NCI-H748 treated with DMSO at 0.1 percent for 48 hours (cell line): Measurements from ENCODE around the gene DCANP1.

Experiments
- DNase-seq: peaks from one replicate; lab custom pipeline; 2025; lab: John Stamatoyannopoulos, UW

DCANP1 gene

DNA sequence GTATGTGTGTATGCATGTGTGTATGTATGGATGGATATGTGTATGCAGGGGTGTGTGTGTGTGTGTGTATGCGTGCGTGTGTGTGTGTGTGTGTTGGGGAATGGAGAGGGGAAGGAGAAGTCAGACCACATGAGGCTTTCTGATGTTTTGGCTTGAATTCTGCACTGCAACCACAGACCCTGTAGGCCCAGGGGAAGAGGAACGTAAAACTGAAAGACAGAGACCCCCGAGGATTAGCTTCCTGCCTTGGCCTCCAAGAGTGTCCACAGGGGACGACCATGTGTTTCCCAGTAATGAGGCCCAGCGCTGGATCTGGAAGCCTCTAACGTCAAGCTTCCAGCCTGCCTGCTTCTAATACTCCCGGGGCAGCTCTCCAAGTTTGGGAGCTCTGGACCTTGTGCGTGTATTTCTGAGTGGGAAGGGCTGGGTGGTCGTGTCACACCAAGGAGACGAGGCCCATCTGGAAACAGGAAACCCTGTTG lies 5.8 kb downstream of the DCANP1 start:
- no peak for DNase-seq

GRCh38 chr5:135440916-135441315 lies 6.2 kb downstream of the DCANP1 start:
- DNase-seq, result no peak

GRCh38 chr5:135439231-135440205 lies 7.6 kb downstream of the DCANP1 start:
- no peak for DNase-seq

DNA sequence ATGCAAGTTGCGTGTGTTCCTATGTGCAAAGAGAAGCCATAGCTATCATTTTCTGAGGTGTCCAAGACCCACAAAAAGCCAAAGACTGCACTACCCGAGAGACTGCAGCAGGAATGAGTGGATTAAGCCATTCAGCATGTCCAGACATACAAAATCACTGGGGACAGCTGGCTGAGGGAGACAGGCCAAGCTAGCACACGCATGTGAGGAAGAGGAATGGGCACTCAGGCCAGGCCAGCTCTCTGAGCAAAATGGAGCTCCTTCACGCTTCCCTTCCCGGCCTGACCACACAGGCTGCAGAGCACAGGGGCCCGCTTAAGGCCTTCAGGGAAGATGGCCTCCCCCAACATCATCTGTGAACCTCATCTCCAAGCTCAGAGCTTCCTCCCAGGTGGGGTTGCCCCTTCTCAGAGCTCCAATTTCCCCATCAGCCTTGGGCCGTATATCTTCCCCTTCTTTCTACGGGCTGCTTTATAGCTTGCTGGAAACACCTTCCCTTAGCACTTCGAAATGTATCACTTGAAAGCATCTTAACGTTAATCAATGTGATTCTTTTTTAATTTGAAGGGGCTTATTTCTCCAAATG lies 8.4 kb downstream of the DCANP1 start:
- no peak for DNase-seq

DNA sequence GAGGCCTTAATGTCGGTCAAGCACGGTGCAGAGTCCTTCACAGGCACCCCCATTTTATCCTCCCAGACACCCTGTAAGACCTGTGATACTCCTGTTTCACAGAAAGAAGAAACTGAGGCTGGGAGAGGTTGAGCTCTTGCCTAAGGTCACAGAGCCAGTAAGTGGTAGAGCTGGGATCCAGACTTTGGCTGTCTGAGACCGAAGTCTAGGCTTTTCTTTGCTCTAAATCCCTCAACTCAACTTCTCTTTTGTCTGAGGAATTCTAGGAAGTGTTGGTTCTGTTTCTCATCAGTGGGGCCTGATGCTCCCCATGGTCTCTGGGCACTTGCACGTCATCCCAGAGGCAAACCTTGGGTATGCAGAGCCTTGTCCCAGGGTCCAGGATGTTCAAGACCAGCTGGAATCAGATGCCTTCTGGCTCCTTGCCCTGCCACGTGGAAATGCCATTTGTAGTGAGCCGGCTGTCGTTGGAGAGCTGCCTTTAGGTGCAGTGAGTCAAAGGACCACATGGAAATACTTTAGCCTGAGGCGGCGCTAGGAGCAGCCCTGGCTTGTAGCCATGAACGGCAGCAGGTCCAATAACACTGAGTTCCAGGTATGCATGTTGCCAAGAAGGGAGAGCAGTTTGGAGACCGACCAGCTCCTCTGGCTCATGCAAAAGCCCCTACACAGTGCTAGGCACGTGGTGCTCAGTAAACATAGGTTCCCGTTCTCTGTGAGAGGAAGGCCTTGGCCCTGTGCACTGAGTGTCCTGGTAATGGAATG lies 9.2 kb downstream of the DCANP1 start:
- DNase-seq, result no peak

DNA sequence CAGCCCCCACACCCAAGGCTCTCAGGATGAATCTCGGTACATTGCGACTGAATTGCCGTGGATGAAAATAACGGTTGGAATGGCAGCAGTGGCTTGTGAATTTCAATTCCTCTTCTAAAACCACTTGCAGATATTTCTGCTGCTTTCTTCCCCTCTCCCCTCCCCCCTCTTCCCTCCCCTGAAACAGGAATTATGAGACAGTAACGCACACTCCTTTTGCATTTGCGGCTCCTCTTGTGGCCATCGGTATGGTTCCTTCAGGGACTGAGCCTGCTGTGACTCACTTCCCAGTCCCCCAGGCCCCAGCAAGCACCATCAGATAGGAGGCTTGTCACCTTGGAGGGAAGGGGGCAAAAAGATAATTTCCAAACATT lies 9.7 kb downstream of the DCANP1 start:
- DNase-seq, result no peak

DNA sequence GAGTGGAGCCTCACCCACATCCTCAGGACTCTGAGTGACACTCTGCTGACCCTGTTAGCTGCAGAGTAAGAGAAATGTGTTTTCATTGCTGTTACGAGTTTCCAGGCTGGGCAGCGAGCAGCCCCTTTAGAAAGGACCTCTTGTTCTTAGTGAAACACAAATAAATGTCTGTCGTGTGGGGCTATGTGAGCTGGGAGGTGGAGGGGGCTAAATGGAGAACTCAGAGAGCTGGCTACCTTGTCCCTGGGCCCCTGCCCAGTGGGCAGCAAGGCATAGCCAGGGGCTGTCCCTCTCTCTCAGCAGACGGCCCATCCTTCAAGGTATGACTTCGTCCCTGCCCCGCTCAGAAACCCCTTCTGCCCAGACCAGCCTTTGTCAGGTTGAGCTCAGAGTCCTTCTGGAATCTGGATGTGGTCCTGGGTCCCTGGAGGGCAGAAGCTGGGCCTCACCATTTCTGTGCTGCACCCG lies 10.2 kb downstream of the DCANP1 start:
- no peak for DNase-seq

GRCh38 chr5:135435467-135436330 lies 11.4 kb downstream of the DCANP1 start:
- no peak for DNase-seq

DNA sequence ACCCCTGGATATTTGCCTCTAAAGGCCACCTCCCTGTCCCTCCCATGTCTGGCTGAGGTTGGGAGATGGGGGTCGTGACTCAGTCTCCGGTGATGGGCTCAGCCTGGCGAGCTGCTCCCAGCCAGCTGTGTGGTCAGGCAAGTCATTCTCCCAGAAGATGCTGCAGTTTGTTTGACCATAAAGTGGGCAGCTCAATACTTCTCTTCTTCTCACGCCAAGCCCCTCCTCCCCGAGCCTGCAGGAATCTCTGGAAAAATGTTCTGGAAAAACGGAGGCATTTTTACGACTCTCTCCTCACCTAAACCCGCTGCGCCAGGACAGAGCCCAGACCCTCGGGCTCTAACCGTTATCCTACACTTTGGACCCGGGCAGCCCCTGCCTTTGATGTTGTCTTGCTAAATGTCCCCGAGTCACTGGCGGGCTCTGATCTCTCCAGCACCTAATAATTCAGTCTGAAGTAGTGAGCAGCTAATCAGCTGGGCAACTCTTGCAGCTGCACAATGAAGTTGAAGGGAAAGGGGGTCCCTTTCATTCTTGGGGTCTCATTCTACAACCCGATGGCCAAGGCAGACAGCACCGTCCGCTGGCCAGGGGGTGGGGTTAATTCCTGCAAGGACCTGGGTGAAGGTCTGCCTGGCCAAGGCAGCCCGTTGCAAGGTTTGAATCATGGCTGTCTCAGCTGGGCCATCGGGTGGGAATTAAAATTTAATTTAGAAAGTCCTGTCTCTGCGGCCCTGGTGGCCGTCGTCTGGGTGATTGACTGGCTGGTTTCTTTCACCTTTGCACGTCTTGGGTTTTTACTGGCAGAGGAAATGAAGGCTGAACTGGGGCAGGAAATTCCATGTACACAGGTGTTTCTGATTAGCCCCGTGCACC lies 12.3 kb downstream of the DCANP1 start:
- DNase-seq, result no peak

DNA sequence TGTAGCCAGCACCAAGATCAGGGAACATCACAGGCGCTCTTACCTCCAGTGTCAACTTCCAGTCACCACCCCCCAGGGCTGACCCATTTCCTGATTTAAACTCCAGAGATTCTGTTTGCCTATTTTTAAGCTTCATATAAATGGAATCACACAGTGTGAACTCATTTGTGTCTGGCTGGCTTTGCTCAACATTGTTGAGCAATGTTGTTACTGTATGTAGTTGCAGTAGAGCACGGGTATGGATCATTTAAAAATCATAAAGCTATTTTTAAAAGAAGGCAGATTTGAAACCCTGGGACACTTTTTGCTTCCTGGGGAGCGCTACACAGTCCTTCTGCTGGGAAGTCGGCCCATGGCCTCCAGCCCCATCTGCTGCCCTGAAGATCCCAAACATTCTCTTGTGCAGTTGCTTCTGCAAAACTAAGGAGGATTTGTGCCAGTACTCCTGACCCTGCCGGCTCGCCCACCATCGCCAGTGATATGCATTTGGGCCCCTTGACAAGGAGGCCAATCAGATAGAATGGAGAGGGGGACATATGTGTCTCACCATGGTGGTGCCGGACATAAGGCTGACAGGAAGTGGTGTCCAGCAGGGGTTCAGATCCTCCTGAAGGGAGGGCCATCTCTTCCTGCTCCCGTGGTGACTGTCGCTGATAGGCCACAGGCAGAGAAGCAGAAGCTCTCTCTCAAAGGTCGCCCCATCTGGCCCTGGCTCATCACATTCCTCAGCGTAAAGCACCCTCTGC lies 13.3 kb downstream of the DCANP1 start:
- DNase-seq, result no peak

DNA sequence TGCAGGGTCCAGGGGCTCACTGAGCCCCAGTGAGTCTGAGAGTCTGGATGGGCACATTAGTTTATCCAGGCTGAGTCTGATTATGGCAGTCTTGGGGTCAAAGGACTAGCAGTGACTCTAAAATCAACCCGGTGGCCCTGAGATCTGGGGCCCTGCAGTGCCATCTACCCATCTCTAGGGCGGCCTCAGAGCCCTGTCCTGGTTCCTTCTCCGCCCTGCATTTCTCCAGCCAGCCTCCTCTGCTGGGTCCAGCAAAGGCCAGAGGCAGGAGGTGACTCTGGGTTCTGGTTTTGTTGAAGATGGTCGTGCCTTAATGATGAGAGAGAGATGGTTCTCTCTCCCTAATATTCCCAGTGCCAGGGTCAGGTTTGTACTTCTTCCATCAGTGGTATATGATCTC lies 15.0 kb downstream of the DCANP1 start:
- DNase-seq, result no peak

- DNase-seq, result no peak
Measured at GRCh38 chr5:135430135-135430437, 17.1 kb downstream of the DCANP1 start.

DNA sequence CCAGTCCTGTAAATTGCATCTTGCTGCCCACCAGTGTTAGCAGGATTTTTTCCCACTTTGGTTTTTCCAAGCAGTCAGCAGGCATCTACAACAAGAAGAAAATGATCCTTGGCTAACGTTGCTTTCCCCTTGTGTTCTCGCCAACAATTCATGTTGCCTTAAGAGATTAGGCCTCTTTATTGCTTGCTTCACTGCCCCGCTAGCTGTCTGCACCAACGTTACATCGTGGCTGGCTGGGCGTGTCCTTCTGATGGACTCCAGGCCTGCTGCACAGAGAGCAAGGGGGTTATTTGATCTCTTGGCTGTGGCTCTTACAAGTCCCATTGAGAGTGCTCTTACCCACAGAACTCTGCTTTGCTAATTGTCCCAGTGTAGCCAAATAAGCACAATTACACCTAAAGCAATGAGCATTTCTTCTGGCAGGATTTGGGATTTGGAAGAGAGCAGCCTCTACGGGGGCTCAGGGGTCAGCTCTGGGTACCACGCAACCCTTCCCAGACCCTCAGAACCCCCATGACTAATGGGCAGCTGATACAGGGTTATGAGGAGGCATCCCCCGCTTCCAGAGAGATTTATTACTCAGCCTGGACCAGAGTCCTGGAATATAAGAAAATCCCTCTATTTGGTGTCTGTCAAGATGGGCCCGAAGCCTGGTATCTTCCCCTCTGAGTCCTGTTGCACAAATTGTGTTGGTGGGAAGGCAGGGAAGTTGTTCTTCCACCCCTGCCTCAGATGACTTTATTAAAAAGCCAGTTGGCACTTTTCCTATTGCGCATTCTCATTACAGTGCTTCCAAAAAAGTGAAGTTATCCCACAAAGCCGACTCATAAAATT lies 17.6 kb downstream of the DCANP1 start:
- DNase-seq, result no peak

DNA sequence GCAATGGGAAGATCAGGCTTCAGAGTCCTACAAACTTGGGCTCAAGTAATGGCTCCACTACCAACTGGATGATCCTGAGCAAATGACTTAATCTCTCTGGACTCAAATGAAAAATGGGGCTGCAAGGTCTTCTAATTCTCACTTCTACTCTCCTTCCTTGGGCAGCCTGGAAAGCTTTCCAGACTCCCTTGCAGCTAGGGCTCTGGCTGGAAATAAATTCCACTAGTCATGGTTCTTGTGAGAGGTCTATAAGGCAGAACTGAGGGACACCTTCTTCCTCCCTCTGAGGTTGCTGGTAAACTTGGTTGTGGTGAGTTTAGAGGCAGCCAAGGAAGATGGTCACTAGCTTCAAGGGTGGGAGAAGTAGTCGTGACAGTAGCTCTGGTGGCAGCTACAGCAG lies 18.6 kb downstream of the DCANP1 start:
- DNase-seq, result no peak

GRCh38 chr5:135426102-135427082 lies 20.8 kb downstream of the DCANP1 start:
- peak; percentile 60 for DNase-seq

- DNase-seq, result no peak
Measured at GRCh38 chr5:135425641-135426040, 21.5 kb downstream of the DCANP1 start.

DNA sequence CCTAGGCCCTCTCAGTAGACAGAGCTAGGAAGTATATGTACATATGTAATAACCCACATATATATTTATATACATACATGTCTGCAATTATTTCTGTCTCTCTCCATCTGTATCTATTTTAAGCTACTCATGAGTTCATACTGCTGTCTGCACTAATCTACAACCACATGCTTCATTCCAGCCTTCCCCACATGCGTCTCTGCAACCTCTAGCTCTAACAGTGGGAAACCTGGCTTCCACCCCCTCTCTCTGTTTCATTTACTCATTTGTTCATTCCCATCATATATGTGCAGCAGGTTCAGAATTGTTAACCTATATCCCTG lies 23.3 kb downstream of the DCANP1 start:
- no peak for DNase-seq
